Activated T-cell treated with anti-CD3 and anti-CD28 coated beads, Interleukin-2, amount 50 U/mL, for 1 hour (primary cell): ENCODE measurements around the gene C20orf204.

ENCODE experiments used
- DNase-seq: peaks from one replicate; pipeline ENCODE4 v3.0.0-alpha.2; 2020

Gene C20orf204

GRCh38 chr20:64027981-64028685, 7.8 kb upstream of the C20orf204 start:
- DNase-seq, result no peak

- no peak for DNase-seq
These were observed 6.5 kb upstream of the C20orf204 start for GRCh38 chr20:64029293-64030117.

GRCh38 chr20:64030371-64031134, 5.4 kb upstream of the C20orf204 start:
- DNase-seq, result no peak

- no peak for DNase-seq
These were observed 4.1 kb upstream of the C20orf204 start for GRCh38 chr20:64031822-64032314.

- DNase-seq, result no peak
These were observed 3.0 kb upstream of the C20orf204 start for GRCh38 chr20:64032706-64033624.

GRCh38 chr20:64033981-64034493, 1.9 kb upstream of the C20orf204 start:
- no peak for DNase-seq

GRCh38 chr20:64035066-64035932, 683 bp upstream of the C20orf204 start:
- DNase-seq, result peak; percentile 47

- no peak for DNase-seq
These were observed 590 bp downstream of the C20orf204 start for GRCh38 chr20:64036346-64037198.

GRCh38 chr20:64037199-64037497, 1.2 kb downstream of the C20orf204 start:
- no peak for DNase-seq

GRCh38 chr20:64037498-64038213, 1.7 kb downstream of the C20orf204 start:
- DNase-seq, result peak; percentile 44

GRCh38 chr20:64038224-64038564, 2.2 kb downstream of the C20orf204 start:
- DNase-seq, result no peak

GRCh38 chr20:64038565-64039292, 2.7 kb downstream of the C20orf204 start:
- DNase-seq, result peak; percentile 85

GRCh38 chr20:64039293-64040160, 3.5 kb downstream of the C20orf204 start:
- DNase-seq, result no peak

GRCh38 chr20:64040231-64041039, 4.5 kb downstream of the C20orf204 start:
- no peak for DNase-seq

- no peak for DNase-seq
These were observed 5.2 kb downstream of the C20orf204 start for GRCh38 chr20:64041040-64041780.

GRCh38 chr20:64041781-64042053, 5.7 kb downstream of the C20orf204 start:
- DNase-seq, result no peak
